Stimulated activated CD4-positive, alpha-beta T cell treated with anti-CD3 and anti-CD28 coated beads, Interleukin-2, amount 100 ng/mL, for 24 hours (primary cell): ENCODE measurements around the gene PLCL2.

Experiments
- DNase-seq, 2 donors: peaks; one replicate each; pipeline ENCODE4 v3.0.0-alpha.2; 2020

PLCL2 gene

GRCh38 chr3:17054301-17054981, 169.7 kb downstream of the PLCL2 start:
- no peak for DNase-seq

- no peak for DNase-seq
Observed at GRCh38 chr3:17054982-17055343, 170.2 kb downstream of the PLCL2 start.

- DNase-seq = no peak
Observed at GRCh38 chr3:17055374-17056276, 170.9 kb downstream of the PLCL2 start.

- DNase-seq = no peak
Observed at GRCh38 chr3:17057321-17057720, 172.6 kb downstream of the PLCL2 start.

GRCh38 chr3:17059989-17060550, 175.3 kb downstream of the PLCL2 start:
- no peak for DNase-seq

- no peak for DNase-seq
Observed at GRCh38 chr3:17061005-17061404, 176.2 kb downstream of the PLCL2 start.

GRCh38 chr3:17062736-17063135, 178.0 kb downstream of the PLCL2 start:
- no peak for DNase-seq

GRCh38 chr3:17063596-17063995, 178.8 kb downstream of the PLCL2 start:
- no peak for DNase-seq

GRCh38 chr3:17065315-17065714, 180.6 kb downstream of the PLCL2 start:
- no peak for DNase-seq

GRCh38 chr3:17065881-17066280, 181.1 kb downstream of the PLCL2 start:
- no peak for DNase-seq

- DNase-seq = no peak
Observed at GRCh38 chr3:17069754-17070153, 185.0 kb downstream of the PLCL2 start.

- DNase-seq = no peak
Observed at GRCh38 chr3:17070161-17070959, 185.6 kb downstream of the PLCL2 start.

GRCh38 chr3:17074559-17074958, 189.8 kb downstream of the PLCL2 start:
- no peak for DNase-seq

- DNase-seq = no peak
Observed at GRCh38 chr3:17075358-17075757, 190.6 kb downstream of the PLCL2 start.

GRCh38 chr3:17075907-17076306, 191.2 kb downstream of the PLCL2 start:
- no peak for DNase-seq

- DNase-seq = no peak
Observed at GRCh38 chr3:17076940-17077605, 192.3 kb downstream of the PLCL2 start.

GRCh38 chr3:17077606-17078005, 192.9 kb downstream of the PLCL2 start:
- DNase-seq = no peak

- DNase-seq = no peak
Observed at GRCh38 chr3:17078926-17079465, 194.2 kb downstream of the PLCL2 start.

GRCh38 chr3:17079933-17080332, 195.2 kb downstream of the PLCL2 start:
- DNase-seq = no peak

- no peak for DNase-seq
Observed at GRCh38 chr3:17081520-17081919, 196.8 kb downstream of the PLCL2 start.

GRCh38 chr3:17087509-17087908, 202.8 kb downstream of the PLCL2 start:
- no peak for DNase-seq

- no peak for DNase-seq
Observed at GRCh38 chr3:17088017-17088416, 203.3 kb downstream of the PLCL2 start.
